SW 1271 (cell line): ENCODE data around the gene COL24A1.
"Not testable (repeated sequence)": the region's sequence is repeated elsewhere in the genome, so short reads cannot be mapped to it uniquely, and the experiment has no call there.

Source experiments
- DNase-seq, 2 experiments: peaks; one replicate each; lab custom pipeline; 2025; lab: John Stamatoyannopoulos, UW

Gene COL24A1

DNA sequence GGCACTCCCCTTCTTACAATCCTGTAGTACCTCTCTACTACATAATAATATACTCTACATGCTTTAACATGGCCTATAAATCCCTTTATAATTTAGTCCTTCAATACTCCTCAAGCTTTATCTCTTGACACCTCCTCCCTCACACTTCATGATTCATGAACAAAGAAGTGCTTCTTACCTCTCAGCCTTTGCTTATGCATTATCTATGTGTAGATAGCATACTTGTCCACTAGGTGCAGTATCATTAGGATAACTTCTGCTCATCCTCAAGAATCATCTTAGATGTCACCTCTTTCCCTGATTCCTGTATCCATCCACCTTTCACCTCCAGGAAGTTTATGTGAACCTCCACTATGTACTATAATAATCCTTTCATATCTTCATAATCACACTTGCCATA is 74.4 kb downstream of the COL24A1 start:
- no peak for DNase-seq

- DNase-seq: not testable (repeated sequence)
Observed at GRCh38 chr1:86072474-86072873, 84.1 kb downstream of the COL24A1 start.

GRCh38 chr1:86071870-86072269 is 84.7 kb downstream of the COL24A1 start:
- not testable (repeated sequence) for DNase-seq

DNA sequence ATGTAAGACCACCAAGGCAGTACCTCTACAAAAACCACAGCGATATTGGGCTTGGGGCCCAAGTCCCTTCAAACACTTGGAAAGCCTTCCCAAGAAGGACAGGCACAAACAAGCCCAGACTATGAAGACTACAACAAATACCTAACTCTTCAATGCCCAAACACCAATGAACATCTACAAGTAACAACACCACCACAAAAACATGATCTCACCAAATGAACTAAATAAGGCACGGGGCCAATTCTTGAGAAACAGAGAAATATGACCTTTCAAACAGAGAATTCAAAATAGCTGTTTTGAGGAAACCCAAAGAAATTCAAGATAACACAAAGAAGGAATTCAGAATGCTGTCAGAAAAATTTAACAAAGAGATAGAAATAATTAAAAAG is 86.8 kb downstream of the COL24A1 start:
- DNase-seq: no peak

DNA sequence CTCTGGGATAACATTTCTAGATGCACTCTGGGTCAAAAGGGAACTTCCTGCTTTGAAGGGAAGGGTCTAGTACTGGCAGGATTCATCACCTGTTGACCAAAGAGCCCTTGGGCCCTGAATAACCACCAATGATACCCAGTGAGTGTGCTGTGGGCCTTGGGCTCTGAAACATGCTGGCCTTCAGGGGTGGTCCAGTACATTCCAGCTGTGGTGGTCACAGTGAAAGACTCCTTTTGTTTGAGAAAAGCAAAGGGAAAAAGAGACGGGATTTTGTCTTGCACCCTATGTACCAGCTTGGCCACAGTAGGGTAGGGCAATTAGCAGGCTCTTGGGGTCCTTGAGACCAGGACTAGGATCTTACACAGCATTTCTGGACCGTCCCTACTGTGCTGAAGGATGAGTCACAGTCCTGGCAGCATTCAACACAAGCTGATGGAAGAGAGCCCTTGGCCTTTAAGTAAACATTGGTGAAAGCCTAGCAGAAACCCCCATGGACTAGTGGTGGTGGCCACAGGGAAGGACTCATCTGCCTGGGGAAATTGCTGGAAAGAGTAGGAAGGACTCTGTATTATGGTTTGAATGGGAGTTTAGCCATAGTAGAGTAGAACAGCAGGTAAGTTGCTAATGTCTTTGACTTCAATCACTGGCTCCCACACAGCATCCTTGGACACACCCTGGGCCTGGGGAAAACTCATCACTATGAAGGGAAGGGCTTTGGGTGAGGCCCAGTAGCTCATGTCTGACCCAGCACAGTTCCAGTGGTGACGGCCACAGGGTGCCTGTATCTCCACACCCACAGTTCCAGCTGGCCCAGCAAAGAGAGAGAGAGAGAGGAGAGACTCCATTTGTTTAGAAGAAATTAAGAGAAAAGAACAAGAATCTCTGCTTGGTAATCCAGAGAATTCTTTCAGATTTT is 87.5 kb downstream of the COL24A1 start:
- no peak for DNase-seq

DNA sequence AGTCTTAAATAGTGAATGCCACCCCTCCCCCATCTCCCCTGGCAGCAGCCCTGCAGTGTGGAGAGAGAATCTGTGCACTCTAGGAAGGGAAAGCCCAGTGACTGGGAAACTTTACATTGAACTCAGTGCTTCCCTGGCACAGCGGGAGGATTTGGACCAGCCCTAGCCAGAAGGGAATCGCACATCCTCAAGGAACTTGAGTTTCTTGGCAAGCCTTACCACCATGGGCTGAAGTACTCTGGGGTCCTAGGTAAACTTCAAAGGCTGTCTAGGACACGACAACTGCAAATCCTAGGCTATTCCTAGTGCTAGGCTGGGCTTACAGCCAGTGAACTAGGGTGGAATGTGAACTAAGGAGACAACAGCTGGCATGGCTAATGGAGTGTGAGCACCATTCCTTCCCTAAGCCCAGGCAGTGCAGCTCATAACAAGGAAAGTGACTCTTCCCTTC is 88.3 kb downstream of the COL24A1 start:
- DNase-seq: no peak

- DNase-seq: no peak
Observed at GRCh38 chr1:86067626-86068025, 88.9 kb downstream of the COL24A1 start.

DNA sequence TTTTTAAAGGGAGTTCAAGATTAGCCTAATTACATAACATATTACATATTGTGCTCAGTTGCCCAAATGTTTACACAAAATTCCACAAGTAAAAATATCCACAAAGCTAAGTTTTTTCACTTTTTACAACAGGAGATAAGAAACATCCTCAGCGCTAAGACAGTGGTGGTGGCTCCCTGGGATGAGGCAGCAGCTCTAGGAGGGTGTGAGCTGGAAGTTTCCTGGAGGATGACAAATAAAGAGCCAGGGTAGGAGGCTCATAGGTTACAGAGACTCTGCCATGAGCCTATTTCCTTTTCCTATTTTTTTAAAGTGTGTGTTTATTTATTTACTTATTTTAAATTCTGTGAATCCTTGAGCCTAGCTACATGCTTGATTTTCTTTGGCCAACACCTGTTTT is 91.7 kb downstream of the COL24A1 start:
- no peak for DNase-seq

DNA sequence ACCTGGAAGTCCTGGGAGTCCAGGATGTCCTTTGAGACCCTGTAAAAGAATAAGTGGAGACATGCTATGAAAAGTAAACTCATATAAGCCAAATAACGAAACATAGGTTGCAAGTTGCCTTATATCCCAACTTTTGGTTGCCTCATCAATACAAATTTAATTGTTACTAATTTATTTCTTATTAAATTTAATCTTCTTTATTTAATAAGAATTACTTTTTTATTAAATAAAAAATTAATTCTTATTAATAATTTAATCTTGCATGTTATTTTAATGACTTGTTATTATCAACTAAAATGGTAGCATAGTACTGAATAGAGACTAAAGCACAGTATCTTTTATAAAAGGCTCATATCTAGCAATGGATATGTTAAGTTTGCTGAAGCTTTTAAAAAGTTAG is 92.9 kb downstream of the COL24A1 start:
- DNase-seq: no peak

- no peak for DNase-seq
Observed at GRCh38 chr1:86062453-86062852, 94.1 kb downstream of the COL24A1 start.

- DNase-seq: no peak
Observed at GRCh38 chr1:86061551-86061990, 95.0 kb downstream of the COL24A1 start.

GRCh38 chr1:86054396-86054795 is 102.2 kb downstream of the COL24A1 start:
- no peak for DNase-seq

DNA sequence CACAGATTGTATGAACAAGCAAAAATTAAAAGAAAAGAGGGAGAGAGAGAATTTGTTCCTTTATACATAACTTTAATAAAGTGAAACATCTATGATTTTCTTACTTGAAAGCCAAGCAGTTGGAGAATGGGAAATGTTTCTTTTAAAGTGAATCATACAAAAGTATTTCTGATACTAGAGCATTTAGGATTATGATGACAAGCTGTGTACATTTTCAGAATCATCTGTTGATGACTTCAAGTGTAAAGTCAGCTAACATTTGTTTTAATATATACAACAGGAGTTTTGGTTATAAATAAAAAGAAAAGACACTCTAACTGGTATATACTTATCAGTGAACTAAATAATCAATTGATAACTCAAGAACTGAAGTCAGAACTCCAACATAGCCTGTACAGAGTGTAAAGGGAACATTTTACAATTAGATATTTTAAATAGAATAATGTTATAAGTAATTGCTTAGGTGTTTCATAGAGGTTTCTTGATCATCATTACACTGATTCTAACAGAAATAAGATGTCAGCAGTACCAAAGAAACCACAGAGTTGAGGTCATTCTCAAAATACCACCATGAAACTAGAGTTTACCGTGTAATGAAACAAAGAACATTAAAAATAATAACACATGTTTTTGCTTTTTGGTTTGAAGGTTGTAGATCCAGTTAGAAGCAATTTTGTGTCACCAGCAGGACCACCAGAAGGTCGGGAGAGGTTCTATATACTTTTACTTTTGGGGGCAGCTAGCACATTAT is 103.4 kb downstream of the COL24A1 start:
- no peak for DNase-seq

DNA sequence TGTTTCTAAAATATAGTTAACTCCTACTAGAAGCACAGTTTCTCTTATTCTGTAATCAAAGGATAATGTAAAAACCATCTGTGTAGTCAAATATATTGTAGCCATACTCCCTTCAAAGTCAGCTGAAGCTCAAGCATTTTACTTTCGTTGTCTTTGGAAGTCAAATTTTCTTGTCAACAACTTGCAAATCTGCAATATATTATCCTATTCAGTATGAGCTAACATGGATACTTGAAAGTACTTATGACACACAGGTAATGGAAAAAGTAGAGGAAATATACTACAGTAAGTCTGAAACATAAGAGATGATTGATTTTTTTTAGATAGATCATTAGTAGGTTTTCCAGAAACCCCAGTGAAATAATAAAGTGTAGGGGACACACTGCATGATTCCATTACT is 121.5 kb downstream of the COL24A1 start:
- DNase-seq: no peak

DNA sequence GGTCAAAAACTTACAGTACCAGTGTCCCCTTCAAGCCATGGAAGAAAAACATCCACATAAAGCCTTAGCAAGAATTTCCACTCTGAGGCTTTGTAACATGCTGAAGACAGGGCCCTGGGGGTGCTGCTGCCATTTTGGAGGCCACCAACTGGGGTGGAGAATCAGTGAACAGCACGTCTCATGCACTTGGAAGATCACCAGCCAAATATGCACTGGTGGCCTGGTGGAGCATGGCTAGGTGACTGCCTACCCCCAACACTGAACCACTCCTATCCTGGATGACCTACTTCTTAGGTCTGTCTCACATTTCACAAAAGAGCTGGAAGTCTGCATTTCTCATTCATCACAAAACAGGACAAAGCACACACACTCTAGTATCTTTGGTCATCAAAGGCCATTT is 126.4 kb downstream of the COL24A1 start:
- DNase-seq: no peak

- peak in 1 of 2 experiments; percentile 48 for DNase-seq
Observed at GRCh38 chr1:86018283-86018923, 138.2 kb downstream of the COL24A1 start.

- no peak for DNase-seq
Observed at GRCh38 chr1:86016076-86016759, 140.4 kb downstream of the COL24A1 start.

DNA sequence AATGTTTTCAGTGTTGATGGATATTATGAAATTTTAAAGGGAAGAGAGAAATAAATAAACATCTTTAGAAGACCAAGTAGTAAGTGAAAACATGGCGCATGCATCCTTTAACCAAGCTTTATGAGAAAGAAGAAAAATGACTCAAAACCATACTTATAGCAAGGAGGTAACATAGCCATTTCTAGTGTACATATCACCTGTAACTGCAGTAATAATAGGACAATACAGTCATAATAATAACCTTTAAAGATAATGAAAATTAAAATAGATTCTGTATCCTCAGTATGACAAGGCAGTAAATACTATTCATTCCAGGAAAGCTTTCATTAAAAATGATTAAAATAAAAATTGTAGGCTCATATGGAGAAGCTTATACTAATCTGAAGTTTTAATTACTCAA is 141.2 kb downstream of the COL24A1 start:
- no peak for DNase-seq

GRCh38 chr1:86000601-86001000 is 156.0 kb downstream of the COL24A1 start:
- DNase-seq: no peak

DNA sequence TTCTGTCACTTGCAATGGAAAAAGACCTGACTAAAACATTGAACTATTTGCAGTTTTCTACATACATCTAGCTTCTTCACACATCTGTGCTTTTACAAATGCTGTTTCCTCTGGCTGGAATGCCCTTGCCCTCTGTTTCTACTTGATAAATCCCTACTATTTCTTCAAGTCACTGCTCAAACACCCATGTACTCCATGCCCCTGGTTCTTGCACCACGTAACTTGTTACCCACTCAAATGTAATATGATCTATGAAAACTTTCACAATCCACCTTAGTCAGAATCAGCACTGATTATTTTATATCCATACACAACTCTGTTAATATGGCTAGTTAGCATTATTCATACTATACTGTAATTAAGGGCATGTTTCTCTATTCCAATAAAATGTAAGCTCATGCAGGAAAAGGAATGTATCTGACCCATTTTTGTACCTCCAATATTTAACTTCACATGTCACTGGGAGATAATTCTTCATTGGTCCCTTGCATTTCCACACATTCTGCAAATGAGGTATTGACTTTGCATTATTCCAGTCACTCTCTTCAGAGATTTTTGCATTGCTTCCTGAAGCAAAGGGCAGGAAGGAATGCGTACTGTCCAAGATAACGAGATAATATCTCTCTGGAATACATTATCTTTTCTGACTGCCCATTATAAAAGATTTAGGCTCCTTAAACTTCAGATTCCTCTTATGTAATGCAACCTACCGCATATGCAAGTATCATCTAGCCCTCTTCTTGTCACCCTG is 158.3 kb downstream of the COL24A1 start:
- no peak for DNase-seq

DNA sequence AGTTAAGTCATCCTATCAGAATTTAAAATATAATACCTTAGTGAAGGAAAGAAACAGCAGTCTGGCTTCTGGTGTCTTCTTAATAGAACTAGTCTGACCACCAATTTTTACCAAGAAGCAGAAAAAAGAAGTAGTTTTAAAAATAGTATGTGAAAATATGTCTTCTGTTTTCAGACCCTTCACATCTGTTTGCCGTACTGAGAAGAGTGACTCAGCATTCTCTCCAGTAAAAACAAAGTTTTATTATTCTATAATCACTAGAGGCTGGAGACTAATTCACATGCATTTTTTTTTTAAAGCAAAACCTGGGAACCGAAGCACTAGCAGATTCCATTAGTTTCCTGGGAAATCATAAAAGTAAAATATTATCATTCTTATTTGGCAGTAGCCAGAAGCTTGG is 163.8 kb downstream of the COL24A1 start:
- DNase-seq: no peak
